ENCODE results near the gene BICC1.

DNA sequence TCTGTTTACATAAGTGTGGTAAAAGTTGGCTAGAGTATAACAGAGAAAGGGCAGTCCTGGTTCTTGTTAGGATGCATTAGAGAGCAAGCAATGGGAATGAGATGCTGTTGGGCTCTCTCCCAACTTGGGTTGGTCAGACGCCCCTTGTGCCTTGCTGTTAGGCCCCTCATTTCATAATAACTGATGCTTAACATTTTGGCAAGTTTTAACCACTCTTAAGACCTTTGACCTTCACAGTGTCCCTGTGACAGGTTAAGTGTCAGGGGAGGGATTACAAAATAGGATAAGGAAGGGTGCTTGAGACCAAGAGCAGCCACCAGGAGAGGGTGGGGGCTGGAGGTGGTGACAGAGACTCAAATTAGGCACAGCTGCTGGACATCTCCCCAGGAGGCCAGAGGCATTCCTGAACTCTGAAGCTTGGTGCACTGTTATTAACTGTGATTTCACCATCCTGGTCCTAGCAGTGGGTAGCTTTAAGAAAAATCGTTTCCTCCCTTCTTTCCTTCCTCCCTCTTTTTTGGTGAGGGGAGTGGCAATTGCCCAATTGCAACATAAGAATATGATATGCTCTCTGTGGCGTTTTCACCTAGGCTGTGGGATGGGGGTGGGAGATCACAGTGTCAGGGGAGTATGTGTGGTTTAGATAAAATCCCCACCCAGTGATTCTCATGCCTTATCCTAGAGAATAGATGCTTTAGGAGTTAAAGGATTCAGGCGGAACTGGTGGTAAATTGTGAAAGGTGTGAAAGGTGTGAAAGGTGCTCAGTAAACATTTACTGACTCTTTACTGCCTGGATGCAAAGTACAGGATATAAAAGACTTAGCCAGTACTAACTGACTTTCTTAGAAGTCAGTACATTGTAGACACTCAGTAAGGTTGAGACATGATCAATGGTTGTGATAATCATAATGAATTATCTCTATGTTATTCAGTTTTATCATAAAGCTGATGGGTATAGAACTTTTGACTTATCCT is 270.5 kb downstream of the BICC1 start:
- no peak for TF ChIP-seq JUND (CRISPR knock-in tag; IDR thresholded peaks at IDR 0.05)
- TF ChIP-seq, protein P1, sequence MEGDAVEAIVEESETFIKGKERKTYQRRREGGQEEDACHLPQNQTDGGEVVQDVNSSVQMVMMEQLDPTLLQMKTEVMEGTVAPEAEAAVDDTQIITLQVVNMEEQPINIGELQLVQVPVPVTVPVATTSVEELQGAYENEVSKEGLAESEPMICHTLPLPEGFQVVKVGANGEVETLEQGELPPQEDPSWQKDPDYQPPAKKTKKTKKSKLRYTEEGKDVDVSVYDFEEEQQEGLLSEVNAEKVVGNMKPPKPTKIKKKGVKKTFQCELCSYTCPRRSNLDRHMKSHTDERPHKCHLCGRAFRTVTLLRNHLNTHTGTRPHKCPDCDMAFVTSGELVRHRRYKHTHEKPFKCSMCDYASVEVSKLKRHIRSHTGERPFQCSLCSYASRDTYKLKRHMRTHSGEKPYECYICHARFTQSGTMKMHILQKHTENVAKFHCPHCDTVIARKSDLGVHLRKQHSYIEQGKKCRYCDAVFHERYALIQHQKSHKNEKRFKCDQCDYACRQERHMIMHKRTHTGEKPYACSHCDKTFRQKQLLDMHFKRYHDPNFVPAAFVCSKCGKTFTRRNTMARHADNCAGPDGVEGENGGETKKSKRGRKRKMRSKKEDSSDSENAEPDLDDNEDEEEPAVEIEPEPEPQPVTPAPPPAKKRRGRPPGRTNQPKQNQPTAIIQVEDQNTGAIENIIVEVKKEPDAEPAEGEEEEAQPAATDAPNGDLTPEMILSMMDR (CRISPR knock-in tag; IDR thresholded peaks at IDR 0.05): no peak
- TF ChIP-seq SSRP1 (CRISPR knock-in tag; IDR thresholded peaks at IDR 0.05): no peak
- TF ChIP-seq MYNN (CRISPR knock-in tag; IDR thresholded peaks at IDR 0.05; ENCODE audit: low read depth): no peak
- TF ChIP-seq ZNF382 (CRISPR knock-in tag; IDR thresholded peaks at IDR 0.05; ENCODE audit: borderline replicate concordance): no peak
- TF ChIP-seq, protein P2, sequence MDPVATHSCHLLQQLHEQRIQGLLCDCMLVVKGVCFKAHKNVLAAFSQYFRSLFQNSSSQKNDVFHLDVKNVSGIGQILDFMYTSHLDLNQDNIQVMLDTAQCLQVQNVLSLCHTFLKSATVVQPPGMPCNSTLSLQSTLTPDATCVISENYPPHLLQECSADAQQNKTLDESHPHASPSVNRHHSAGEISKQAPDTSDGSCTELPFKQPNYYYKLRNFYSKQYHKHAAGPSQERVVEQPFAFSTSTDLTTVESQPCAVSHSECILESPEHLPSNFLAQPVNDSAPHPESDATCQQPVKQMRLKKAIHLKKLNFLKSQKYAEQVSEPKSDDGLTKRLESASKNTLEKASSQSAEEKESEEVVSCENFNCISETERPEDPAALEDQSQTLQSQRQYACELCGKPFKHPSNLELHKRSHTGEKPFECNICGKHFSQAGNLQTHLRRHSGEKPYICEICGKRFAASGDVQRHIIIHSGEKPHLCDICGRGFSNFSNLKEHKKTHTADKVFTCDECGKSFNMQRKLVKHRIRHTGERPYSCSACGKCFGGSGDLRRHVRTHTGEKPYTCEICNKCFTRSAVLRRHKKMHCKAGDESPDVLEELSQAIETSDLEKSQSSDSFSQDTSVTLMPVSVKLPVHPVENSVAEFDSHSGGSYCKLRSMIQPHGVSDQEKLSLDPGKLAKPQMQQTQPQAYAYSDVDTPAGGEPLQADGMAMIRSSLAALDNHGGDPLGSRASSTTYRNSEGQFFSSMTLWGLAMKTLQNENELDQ (CRISPR knock-in tag; IDR thresholded peaks at IDR 0.05; ENCODE audit: borderline replicate concordance): no peak
- TF ChIP-seq CCAR2 (optimal IDR thresholded peaks at IDR 0.05; ENCODE audit: low read depth, low read length): no peak
- TF ChIP-seq ZNF331 (CRISPR knock-in tag; IDR thresholded peaks at IDR 0.05): no peak
- no peak for TF ChIP-seq ZNF788 (CRISPR knock-in tag; IDR thresholded peaks at IDR 0.05; ENCODE audit: borderline replicate concordance)
- TF ChIP-seq RAD51 (IDR thresholded peaks at IDR 0.05; ENCODE audit: borderline replicate concordance): no peak
- no peak for TF ChIP-seq TOE1 (CRISPR knock-in tag; IDR thresholded peaks at IDR 0.05)
- TF ChIP-seq KLF6 (CRISPR knock-in tag; IDR thresholded peaks at IDR 0.05): no peak
- TF ChIP-seq MTF1 (CRISPR knock-in tag; IDR thresholded peaks at IDR 0.05): no peak
- TF ChIP-seq, protein P3, sequence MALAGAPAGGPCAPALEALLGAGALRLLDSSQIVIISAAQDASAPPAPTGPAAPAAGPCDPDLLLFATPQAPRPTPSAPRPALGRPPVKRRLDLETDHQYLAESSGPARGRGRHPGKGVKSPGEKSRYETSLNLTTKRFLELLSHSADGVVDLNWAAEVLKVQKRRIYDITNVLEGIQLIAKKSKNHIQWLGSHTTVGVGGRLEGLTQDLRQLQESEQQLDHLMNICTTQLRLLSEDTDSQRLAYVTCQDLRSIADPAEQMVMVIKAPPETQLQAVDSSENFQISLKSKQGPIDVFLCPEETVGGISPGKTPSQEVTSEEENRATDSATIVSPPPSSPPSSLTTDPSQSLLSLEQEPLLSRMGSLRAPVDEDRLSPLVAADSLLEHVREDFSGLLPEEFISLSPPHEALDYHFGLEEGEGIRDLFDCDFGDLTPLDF (CRISPR knock-in tag; IDR thresholded peaks at IDR 0.05): no peak
